ENCODE results near the gene PRKCE.

The PRKCE gene

DNA sequence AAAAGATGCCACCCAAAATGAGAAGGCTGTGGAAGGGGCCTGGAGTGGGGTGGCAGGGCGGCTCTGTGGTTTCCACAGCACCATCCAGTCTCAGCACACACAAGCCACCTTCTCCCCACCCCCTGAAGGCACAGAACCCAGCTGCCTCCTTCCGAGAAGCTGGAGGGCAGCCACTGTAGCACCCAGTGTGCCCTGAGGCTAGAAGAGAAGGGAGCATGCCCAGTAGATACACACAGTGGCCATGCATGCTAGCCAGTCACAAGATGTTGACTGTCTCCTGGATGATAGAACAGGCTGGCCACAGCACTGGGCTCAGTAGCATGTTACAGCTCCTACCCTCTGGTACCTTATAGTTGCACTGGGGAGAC lies 496.9 kb downstream of the PRKCE start:
- in situ Hi-C loops (cut with HindIII; ENCODE audit: low pct_unique_long_range_greater_than_20kb, low sequenced_read_pairs) = no loop called here
- DNase-seq (ENCODE audit: low read depth in 1 of 2, low spot score in 1 of 2) = no peak
- TF ChIP-seq JUND (IDR thresholded peaks at IDR 0.05; ENCODE audit: low read depth) = no peak

DNA sequence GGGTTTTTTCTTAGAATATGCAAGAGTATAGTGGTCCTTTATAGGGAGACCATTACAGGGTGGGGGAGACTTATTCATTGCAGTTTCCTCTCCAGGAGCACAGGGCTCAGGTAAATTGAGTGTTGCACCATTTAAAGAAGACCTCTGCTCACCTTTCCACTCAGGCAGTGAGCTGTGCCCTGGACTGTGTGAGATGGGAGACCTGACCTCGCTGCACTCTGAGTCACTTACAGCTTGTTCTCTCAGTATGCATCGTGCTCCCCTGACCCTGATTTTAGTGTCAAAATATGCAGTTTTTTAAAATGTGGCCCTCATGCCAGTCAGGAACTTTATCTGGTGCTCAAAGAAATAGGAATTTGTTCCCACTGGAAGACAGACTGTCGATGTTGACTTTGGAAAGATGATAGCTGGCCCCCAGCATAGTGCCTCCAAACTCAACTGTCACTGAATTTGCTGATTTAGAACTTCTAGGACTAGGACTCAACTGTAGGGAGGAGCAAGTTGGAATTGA lies 499.0 kb downstream of the PRKCE start:
- no peak for DNase-seq (ENCODE audit: low read depth in 1 of 2, low spot score in 1 of 2)
- in situ Hi-C loops (cut with HindIII; ENCODE audit: low pct_unique_long_range_greater_than_20kb, low sequenced_read_pairs) = no loop called here
- no peak for TF ChIP-seq JUND (IDR thresholded peaks at IDR 0.05; ENCODE audit: low read depth)

DNA sequence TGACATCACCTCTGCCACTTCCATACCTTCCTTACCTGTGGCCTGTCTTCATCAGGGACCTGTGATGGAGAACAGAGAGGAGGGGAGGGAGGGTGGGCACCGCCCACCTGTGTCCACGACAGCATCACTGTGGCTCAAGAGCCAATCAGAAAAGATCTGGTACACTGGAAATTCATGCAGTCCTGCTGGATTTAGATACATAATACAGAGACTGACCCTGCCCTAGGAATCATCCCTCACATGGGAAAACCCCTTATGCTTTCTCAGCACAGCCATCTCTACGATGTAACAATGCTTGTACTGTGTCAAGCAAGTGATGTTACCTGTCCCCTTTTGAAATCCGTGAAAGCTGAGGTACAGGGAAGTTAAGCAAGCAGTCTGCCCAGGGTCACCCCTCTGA lies 500.1 kb downstream of the PRKCE start:
- in situ Hi-C loops (cut with HindIII; ENCODE audit: low pct_unique_long_range_greater_than_20kb, low sequenced_read_pairs) = no loop called here
- TF ChIP-seq JUND (IDR thresholded peaks at IDR 0.05; ENCODE audit: low read depth) = no peak
- no peak for DNase-seq (ENCODE audit: low read depth in 1 of 2, low spot score in 1 of 2)

DNA sequence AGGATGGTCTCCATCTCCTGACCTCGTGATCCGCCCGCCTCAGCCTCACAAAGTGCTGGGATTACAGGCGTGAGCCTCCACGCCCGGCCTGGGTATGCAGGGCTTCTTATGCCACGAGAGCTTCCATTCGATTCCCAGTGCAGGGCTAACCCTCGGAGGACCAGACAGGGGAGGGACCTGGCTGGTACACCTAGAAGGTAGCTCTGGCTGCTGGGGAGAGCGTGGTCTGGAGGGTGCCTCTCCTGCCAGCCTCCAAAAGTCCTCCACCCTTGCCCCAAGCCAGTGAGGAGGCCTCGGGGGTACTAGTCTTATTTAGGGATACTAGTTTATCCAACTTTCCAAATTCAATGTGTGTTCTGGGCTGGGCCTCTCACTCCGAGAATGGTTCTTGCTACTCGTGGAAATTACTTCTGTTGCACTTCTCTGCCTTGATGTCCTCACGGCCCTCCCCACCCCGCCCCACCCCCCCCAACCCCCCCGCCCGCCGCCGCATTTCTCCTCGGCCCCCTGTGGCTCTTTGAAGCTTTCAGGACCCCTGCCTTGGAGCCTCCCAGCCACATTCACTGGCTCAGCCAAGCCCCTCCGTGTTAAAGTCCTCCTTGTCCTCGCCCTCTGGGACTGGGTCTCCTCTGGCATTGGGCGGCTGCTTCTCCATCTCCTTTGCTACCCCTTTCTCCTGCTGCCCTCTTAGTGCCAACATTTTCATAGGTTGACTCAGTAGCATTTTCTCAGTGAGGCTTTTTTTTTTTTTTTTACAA lies 502.7 kb downstream of the PRKCE start:
- DNase-seq (ENCODE audit: low read depth in 1 of 2, low spot score in 1 of 2) = no peak
- in situ Hi-C loops (cut with HindIII; ENCODE audit: low pct_unique_long_range_greater_than_20kb, low sequenced_read_pairs) = no loop called here

DNA sequence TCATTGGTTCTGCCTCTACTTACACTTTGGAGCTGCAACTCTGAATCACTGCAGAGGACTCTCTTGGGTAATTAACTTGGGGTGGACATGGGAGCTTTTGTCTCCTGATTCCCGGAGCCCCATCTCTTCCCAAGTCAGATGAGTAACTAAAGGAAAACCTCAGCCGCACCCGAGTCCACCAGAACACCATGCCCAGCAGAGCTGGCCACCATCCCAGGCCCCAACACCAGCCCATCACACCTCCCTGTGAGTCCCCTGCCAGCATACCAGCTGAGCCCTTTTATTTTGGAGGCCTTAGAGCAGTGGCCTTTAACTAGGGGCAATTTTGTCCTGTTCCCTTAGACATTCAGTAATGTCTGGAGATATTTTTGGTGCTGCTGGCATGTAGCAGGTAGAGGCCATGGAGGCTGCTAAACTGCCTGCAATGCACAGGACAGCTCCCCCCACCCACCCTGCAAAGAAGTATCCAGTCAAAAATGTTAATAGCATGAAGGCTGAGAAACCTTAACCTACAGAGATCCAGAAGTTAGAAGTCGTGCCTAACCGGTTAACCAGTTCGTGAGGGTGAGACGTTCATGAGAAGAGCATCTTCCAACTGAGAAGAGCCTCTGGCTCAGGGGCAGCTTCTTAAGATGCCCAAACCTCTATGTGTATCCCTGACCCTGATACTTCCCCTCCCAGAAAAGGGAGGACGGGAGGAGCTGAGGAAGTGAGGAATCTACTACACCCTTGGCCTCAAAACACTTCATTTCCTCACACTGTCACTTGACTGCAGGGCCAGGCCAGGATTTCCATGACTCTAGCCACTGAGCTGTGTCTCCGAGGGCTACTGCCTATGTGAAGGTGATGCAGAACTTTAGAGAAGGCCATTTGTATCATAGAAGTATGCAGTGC lies 505.8 kb downstream of the PRKCE start:
- TF ChIP-seq JUND (IDR thresholded peaks at IDR 0.05; ENCODE audit: low read depth) = no peak
- no peak for DNase-seq (ENCODE audit: low read depth in 1 of 2, low spot score in 1 of 2)
- in situ Hi-C loops (cut with HindIII; ENCODE audit: low pct_unique_long_range_greater_than_20kb, low sequenced_read_pairs) = no loop called here

More for the DNA sequence above, 502.7 kb downstream of the PRKCE start:
- no peak for TF ChIP-seq JUND (IDR thresholded peaks at IDR 0.05; ENCODE audit: low read depth)

DNA sequence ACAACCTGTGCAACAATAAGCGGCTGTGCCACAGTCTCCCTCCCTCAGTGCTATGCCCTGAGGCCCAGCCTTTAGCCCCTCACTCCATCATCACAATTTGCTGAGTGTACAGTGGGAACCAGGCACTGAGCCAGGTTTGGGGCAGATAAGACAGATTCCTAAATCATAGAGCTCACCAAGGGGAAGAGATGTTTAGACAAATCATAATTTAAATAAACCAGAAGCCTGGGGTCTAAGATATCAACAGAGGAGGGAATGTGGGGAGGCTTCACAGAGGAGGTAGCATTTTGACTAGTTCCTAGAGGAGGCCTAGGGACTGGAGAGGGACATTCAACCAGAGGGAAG lies 506.5 kb downstream of the PRKCE start:
- DNase-seq (ENCODE audit: low read depth in 1 of 2, low spot score in 1 of 2) = no peak
- no peak for TF ChIP-seq JUND (IDR thresholded peaks at IDR 0.05; ENCODE audit: low read depth)
- in situ Hi-C loops (cut with HindIII; ENCODE audit: low pct_unique_long_range_greater_than_20kb, low sequenced_read_pairs) = no loop called here

DNA sequence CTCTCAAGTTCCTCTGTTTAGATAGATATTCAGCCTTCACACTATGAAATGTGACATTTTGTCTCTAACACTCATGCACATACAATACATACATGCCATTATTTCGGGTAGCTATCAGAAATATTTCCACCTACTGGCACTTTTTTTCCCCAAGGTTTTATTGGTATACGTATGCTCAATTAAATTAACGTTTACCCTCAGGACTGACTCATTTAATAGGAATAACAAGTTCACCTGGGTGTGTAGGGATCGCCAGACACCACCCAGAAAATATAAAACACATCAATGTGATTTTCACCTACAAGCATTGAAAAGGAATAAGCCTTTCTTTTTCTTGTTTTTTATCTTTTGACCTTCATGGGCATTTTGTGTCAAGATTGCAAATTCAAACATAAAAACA lies 507.2 kb downstream of the PRKCE start:
- in situ Hi-C loops (cut with HindIII; ENCODE audit: low pct_unique_long_range_greater_than_20kb, low sequenced_read_pairs) = no loop called here
- TF ChIP-seq JUND (IDR thresholded peaks at IDR 0.05; ENCODE audit: low read depth) = no peak
- DNase-seq (ENCODE audit: low read depth in 1 of 2, low spot score in 1 of 2) = no peak

DNA sequence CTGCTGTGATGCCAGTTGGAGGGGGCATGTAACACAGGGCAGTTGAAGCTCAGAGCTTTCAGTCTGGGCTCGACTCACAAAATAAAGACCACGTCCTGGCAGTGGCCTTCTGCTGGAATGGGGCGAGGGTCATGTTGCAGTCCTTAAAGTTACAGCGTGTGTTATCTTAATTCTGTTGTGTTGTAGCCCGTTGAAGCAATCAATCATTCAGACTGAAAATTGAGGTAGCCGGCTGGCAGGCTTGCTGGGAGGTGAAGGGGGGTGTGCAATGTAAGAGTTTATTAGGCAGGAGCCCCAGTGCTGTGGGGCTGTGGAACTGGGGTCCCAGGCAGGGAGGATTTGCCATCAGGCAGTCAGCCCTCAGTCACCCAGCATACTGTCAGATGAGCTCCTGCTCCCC lies 508.9 kb downstream of the PRKCE start:
- TF ChIP-seq JUND (IDR thresholded peaks at IDR 0.05; ENCODE audit: low read depth) = no peak
- in situ Hi-C loops (cut with HindIII; ENCODE audit: low pct_unique_long_range_greater_than_20kb, low sequenced_read_pairs) = no loop called here
- no peak for DNase-seq (ENCODE audit: low read depth in 1 of 2, low spot score in 1 of 2)

DNA sequence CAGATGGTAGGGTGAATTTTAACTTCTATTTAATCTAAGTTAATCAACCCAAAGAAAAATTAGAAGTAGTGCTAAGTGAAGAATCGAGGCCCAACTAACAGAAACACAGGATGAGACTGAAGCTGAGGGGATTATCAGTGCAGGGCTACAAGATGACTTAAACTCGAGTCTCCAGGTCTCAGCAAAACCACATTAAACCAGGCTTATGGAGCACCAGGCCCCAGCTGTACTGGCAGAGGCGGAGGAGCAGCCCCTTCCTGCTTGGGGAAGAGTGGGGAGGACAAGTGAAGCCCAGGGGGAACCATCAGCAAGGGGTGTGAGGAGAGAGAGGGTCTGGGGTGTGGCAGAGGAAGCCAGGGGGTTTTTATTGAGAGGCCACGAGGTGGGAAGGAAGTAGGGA lies 509.8 kb downstream of the PRKCE start:
- in situ Hi-C loops (cut with HindIII; ENCODE audit: low pct_unique_long_range_greater_than_20kb, low sequenced_read_pairs) = no loop called here
- DNase-seq (ENCODE audit: low read depth in 1 of 2, low spot score in 1 of 2) = no peak
- TF ChIP-seq JUND (IDR thresholded peaks at IDR 0.05; ENCODE audit: low read depth) = no peak

DNA sequence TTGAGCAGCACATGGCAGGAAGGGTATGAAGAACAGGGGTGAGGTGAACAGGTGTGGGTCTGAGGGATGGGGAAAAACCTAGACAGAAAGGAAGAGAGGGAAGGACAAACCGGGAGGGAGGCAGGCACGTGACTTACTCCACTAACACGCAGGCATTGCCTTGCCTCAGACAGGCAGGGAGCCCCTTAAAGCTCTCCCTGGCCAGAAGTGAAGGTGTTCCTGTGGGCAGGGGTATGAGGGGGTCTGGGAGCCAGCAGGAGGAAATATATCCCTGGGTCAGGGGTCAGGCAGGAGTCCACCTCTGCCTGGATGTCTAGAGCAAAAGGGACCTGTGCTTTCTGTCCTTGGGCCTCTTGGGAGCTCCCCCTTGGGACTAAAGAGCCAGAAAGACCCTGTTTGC lies 510.4 kb downstream of the PRKCE start:
- DNase-seq (ENCODE audit: low read depth in 1 of 2, low spot score in 1 of 2) = no peak
- in situ Hi-C loops (cut with HindIII; ENCODE audit: low pct_unique_long_range_greater_than_20kb, low sequenced_read_pairs) = no loop called here
- no peak for TF ChIP-seq JUND (IDR thresholded peaks at IDR 0.05; ENCODE audit: low read depth)

DNA sequence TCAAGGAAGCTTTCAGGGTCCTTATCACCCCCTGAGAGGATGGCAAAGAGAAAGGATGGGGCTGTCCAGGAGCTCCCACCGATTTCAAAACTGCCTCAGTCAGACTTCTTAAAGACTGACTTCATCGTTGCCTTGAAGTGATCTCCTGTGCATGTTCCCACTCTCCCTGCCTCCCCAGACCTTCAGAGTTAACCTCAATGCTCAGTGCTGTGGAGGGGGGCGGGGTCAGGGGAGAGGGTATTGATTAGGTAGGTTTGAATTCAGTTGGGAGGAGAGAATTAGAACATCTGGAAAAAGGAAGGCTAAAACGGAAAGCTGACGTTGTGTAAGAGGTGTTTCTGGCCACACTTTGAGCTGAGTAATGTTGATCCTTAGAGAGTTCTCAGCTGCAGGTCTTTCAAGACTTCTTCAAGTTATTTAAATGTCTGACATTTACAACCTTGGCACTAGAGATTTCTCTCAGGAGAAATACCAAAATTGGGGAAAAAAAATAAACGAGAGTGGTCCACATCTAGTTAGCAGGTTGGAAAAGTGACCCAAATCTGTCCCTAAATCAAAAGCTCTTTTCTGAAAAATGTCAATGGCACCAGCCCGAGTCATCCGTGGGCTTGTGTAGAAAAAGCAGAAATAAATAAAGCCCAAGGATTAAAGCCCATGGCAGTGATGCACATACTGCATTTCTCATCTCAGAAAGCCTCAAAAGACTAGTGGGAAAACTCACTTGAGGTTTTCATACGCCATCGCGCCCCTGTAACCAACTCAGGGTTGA lies 511.0 kb downstream of the PRKCE start:
- in situ Hi-C loops (cut with HindIII; ENCODE audit: low pct_unique_long_range_greater_than_20kb, low sequenced_read_pairs) = no loop called here
- DNase-seq (ENCODE audit: low read depth in 1 of 2, low spot score in 1 of 2) = no peak
- TF ChIP-seq JUND (IDR thresholded peaks at IDR 0.05; ENCODE audit: low read depth) = no peak

DNA sequence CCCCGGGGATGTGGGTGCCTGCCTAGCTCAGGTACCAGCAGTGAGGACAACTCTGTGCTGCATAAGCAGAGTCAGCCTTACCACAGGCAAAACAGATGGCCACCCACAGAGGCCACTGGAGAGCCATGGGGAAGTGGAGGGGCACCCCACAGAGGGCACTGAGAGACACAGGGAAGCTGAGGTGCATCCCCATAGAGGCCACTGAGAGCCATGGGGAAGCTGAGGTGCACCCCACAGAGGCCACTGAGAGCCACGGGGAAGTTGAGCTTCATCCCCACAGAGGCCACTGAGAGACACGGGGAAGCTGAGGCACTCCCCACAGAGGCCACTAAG lies 511.6 kb downstream of the PRKCE start:
- DNase-seq (ENCODE audit: low read depth in 1 of 2, low spot score in 1 of 2) = no peak
- TF ChIP-seq JUND (IDR thresholded peaks at IDR 0.05; ENCODE audit: low read depth) = no peak
- in situ Hi-C loops (cut with HindIII; ENCODE audit: low pct_unique_long_range_greater_than_20kb, low sequenced_read_pairs) = no loop called here
